Activated T-helper 1 cell treated with Interleukin-2 at 50 U/mL for 16 hours (primary cell): ENCODE data around the gene GP1BA.

Source experiments
- DNase-seq: peaks from one replicate; pipeline ENCODE4 v3.0.0-alpha.2; 2020; ENCODE audit warnings: low read depth

GP1BA gene

DNA sequence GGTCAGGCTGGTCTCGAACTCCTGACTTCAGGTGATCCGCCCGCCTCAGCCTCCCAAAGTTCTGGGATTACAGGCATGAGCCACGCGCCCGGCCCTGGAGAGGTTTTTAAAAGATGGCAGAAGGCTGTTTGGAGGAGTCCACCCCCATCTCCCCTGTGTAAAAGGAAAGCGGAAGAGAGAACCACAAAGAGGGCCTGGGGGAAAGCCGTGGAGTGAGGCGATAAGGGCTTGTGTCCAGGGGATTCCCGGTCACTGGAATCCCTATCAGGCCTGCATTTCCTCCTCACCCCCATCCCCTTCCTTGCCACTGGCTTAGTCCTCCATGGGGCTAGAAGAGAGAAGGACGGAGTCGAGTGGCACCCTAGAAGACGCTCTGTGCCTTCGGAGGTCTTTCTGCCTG lies at the start of gene GP1BA:
GP1BA (plus strand) TSS at position 315 of the 400 bp plus-strand sequence. CDS start 328 bp downstream, outside the sequence.
- DNase-seq = no peak

- no peak for DNase-seq
Observed at GRCh38 chr17:4884489-4884888, 47.6 kb upstream of the GP1BA start.

GRCh38 chr17:4886830-4887229 lies 45.2 kb upstream of the GP1BA start:
- no peak for DNase-seq

DNA sequence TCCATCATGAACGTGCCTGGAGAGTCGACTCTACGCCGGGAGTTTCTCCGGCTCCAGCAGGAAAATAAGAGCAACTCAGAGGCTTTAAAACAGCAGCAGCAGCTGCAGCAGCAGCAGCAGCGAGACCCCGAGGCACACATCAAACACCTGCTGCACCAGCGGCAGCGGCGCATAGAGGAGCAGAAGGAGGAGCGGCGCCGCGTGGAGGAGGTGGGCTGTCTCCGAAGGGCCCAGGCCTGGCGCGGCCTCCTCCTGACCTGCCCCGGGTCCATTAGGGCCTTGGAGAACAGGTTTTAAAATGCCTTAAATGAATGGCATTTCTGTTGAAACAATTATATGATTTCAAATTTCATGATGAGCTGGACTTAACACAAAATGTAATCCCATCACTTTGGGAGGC lies 44.5 kb upstream of the GP1BA start:
- no peak for DNase-seq

GRCh38 chr17:4891411-4892410 lies 40.4 kb upstream of the GP1BA start:
- no peak for DNase-seq

GRCh38 chr17:4892499-4893221 lies 39.4 kb upstream of the GP1BA start:
- no peak for DNase-seq

GRCh38 chr17:4893272-4893671 lies 38.8 kb upstream of the GP1BA start:
- DNase-seq = no peak

- no peak for DNase-seq
Observed at GRCh38 chr17:4893721-4894560, 38.1 kb upstream of the GP1BA start.

DNA sequence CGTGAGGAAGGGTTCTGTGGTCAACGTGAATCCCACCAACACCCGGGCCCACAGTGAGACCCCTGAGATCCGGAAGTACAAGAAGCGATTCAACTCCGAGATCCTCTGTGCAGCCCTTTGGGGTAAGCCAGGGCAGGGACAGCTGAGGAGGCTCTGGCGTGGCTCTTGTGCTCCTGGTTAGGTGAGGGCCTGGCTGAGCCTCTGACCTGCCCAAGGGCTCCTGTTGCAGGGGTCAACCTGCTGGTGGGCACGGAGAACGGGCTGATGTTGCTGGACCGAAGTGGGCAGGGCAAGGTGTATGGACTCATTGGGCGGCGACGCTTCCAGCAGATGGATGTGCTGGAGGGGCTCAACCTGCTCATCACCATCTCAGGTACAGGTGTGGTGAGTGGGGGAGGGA lies 37.0 kb upstream of the GP1BA start:
- DNase-seq = no peak

DNA sequence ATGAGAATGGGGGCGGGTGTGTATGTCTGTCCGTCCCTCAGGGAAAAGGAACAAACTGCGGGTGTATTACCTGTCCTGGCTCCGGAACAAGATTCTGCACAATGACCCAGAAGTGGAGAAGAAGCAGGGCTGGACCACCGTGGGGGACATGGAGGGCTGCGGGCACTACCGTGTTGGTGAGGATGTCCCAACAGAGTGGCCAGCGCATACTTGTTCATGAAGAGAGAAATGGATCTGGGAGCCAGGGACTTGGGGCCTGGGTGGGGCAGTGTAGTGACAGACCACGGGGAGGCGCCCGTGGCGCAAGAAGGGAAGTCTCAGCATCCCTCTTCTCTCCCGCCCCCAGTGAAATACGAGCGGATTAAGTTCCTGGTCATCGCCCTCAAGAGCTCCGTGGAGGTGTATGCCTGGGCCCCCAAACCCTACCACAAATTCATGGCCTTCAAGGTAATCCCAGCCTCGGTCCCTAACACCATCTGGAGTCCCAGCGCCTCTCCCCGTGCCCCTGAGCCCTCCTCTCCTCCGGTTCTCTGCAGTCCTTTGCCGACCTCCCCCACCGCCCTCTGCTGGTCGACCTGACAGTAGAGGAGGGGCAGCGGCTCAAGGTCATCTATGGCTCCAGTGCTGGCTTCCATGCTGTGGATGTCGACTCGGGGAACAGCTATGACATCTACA lies 36.3 kb upstream of the GP1BA start:
- no peak for DNase-seq

- DNase-seq = no peak
Observed at GRCh38 chr17:4896332-4897197, 35.5 kb upstream of the GP1BA start.

DNA sequence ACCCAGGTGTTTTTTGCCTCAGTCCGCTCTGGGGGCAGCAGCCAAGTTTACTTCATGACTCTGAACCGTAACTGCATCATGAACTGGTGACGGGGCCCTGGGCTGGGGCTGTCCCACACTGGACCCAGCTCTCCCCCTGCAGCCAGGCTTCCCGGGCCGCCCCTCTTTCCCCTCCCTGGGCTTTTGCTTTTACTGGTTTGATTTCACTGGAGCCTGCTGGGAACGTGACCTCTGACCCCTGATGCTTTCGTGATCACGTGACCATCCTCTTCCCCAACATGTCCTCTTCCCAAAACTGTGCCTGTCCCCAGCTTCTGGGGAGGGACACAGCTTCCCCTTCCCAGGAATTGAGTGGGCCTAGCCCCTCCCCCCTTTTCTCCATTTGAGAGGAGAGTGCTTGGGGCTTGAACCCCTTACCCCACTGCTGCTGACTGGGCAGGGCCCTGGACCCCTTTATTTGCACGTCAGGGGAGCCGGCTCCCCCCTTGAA lies 34.8 kb upstream of the GP1BA start:
- no peak for DNase-seq

GRCh38 chr17:4897785-4898184 lies 34.3 kb upstream of the GP1BA start:
- DNase-seq = no peak

- DNase-seq = no peak
Observed at GRCh38 chr17:4898351-4898750, 33.7 kb upstream of the GP1BA start.

- no peak for DNase-seq
Observed at GRCh38 chr17:4898927-4899326, 33.1 kb upstream of the GP1BA start.

DNA sequence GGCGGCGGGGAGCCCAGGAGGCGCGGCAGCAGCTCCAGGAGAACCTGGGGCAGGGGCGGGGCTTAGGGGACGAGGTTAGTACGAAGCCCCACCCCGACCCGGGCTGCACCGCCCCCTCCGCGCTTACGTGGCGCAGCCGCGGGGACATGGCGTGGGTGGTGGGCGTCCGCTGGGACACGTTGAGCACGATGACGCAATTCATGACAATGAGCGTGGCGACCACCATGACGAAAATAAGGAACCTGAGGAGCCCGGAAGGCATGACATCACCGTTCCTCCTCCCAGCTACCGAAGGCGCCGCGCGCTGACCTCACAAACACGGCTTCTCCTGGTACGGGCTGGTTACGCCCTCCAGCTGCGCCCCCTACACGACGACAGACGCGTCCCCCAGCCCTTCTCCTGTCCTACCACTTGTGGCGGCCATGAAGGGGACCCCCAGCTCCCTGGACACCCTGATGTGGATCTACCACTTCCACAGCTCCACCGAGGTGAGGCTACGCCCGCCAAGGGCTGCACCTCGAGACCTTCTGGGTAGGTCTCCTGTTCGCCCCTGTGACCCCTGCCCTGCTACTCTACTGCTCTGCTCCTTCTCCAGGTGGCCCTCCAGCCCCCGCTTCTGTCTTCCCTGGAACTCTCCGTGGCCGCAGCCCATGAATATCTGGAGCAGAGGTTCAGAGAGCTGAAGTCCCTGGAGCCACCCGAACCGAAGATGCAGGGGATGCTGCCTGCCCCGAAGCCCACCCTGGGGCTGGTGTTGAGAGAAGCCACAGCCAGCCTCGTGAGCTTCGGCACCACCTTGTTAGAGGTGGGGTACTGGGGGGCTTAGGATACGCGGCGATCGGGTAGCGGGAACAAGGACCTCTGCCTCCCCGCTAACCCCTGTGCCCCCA lies 32.5 kb upstream of the GP1BA start, which contains the start of gene C17orf107:
C17orf107 (plus strand) TSS at position 196 of the 890 bp plus-strand sequence; CDS start at position 423, 227 bp downstream.
- DNase-seq = peak; percentile 76

DNA sequence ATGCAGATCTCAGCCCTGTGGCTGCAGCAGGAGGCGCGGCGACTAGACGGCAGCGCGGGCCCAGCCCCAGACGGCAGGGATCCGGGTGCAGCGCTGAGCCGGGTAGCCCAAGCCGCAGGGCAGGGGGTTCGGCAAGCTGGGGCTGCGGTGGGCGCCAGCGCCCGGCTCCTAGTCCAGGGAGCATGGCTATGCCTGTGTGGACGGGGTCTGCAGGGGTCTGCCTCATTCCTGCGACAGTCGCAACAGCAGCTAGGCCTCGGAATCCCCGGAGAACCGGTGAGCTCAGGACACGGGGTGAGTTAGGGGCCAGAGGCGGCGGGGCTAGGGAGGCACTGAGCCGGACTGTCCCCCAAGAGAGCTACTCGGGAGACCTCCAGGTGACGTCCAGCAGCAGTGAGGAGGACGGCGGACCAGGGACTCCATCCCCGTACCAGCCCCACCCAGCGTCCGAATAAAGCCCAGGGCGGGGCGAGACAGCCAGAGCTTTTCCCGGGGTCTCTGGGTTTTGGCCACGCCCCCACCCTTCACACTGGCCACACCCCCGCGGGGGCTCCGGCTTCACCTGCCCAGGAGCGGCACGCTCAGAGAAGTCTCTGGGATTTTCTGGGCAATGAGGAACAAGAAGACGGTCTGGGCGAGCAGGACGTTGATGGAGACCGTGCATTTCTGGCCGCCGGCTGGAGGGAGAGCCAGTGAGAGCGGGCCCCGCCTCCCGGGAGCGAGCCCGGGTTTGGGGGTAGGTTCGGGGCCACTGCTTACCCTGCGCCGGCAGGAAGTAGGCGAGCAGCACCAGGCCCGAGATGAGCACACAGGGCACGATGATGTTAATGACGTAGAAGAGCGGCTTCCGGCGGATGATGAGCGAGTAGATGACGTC lies 31.6 kb upstream of the GP1BA start:
- DNase-seq = peak; percentile 43

DNA sequence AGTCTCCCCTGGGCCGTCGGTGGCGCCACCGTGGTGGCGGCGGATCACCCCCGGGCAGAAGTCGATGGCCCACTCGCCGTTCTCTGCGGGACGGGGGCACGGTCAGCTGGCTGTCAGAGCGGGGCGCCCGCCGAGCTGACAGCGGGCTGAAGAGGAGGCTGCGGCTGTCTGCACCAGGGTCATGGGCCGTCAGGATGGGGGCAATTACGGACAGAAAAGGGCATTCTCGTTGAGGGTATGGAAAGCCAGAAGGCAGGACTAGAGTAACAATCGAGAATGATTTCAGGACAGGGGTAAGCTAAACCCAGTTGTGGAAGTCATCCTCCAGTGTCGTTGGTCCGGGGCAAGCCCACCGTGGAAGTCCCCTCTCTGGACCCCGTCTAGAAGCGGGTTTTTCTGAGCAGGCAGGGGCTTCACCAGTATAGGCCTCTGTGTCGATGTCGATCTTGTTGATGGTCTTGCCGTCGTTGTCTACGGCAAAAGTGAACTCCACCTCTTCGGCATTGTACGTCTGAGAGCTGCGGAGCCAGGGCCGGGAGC lies 30.9 kb upstream of the GP1BA start:
- DNase-seq = no peak
